CD4-positive, alpha-beta T cell (primary cell): ENCODE data around the gene CROCC. TPM values are rescaled to one million over a fixed set of nuclear protein-coding genes. Genes with fewer than 3 reads are reported as not detected.

Source experiments
- ATAC-seq: fragments of 200-7000 bp; cut with Tn5 transposase; one replicate; pipeline ENCODE4 v1.10.0; 2022; ENCODE audit warnings: mild to moderate bottlenecking; ENCODE audit not compliant: poor library complexity
- CTCF ChIA-PET: fragments of 350-600 bp; sonication (Branson Sonifier 250); formaldehyde crosslinking; loops from one replicate; lab custom pipeline; 2021; ENCODE audit warnings: antibody characterized with exemption, inconsistent platforms; lab: Charles Lee
- POLR2A ChIA-PET: fragments of 350-600 bp; sonication (Branson Sonifier 250); formaldehyde crosslinking; loops from one replicate; lab custom pipeline; 2021; ENCODE audit warnings: antibody characterized with exemption, inconsistent platforms; lab: Charles Lee
- DNase-seq, 14 experiments: peaks; one replicate each; pipeline ENCODE4 v3.0.0-alpha.2; 2013 to 2020; ENCODE audit warnings: mixed read lengths in 2 of 14
- H3K27ac ChIP-seq, 2 donors: one replicate each; pipeline versions ENCODE4 v1.5.1 to v1.7.0; 2013; ENCODE audit warnings: low read length in 2 of 2, low read depth in 1 of 2, mild to moderate bottlenecking in 1 of 2
- H3K27me3 ChIP-seq, 2 experiments: 1 replicate in 1 of 2; 2 replicates in 1 of 2; pipeline versions ENCODE4 v1.6.1 to v1.7.0; 2013; ENCODE audit warnings: low read length in 2 of 2, control low read depth in 1 of 2, mild to moderate bottlenecking in 1 of 2, moderate library complexity in 1 of 2; ENCODE audit not compliant: insufficient read depth in 2 of 2, control insufficient read depth in 1 of 2
- H3K36me3 ChIP-seq: one replicate; pipeline ENCODE4 v1.6.1; 2013; ENCODE audit warnings: low read length, control low read depth; ENCODE audit not compliant: insufficient read depth
- H3K4me1 ChIP-seq: one replicate; pipeline ENCODE4 v1.6.1; 2013; ENCODE audit warnings: low read length, control low read depth; ENCODE audit not compliant: insufficient read depth
- H3K4me3 ChIP-seq: one replicate; pipeline ENCODE4 v1.5.1; 2013; ENCODE audit warnings: mild to moderate bottlenecking, low read length, moderate library complexity
- H3K9me3 ChIP-seq, 2 experiments: 1 replicate in 1 of 2; 2 replicates in 1 of 2; pipeline versions ENCODE4 v1.6.1 to v1.7.0; 2013; ENCODE audit warnings: low read length in 2 of 2, mild to moderate bottlenecking in 2 of 2, control low read depth in 1 of 2, moderate library complexity in 1 of 2; ENCODE audit not compliant: control insufficient read depth in 1 of 2, insufficient read depth in 1 of 2
- H3K27ac Mint-ChIP-seq: one replicate; pipeline ENCODE4 v1.8.0; 2020; ENCODE audit warnings: mixed read lengths
- H3K27me3 Mint-ChIP-seq: one replicate; pipeline ENCODE4 v1.8.0; 2021; ENCODE audit warnings: mixed read lengths
- H3K36me3 Mint-ChIP-seq: one replicate; pipeline ENCODE4 v1.8.0; 2021; ENCODE audit warnings: low read depth, mixed read lengths
- H3K4me1 Mint-ChIP-seq: one replicate; pipeline ENCODE4 v1.8.0; 2021; ENCODE audit warnings: low read depth, mixed read lengths
- H3K4me3 Mint-ChIP-seq: one replicate; pipeline ENCODE4 v1.8.0; 2020; ENCODE audit warnings: mild to moderate bottlenecking, mixed read lengths
- H3K9me3 Mint-ChIP-seq: one replicate; pipeline ENCODE4 v1.8.0; 2020; ENCODE audit warnings: mixed read lengths
- CTCF ChIP-seq: fragments of 200-600 bp; IDR thresholded peaks from one replicate; pipeline ENCODE4 v1.8.0; 2022; ENCODE audit warnings: antibody characterized with exemption, mild to moderate bottlenecking
- intact Hi-C, 2 experiments: fragments of 100-400 bp; cut with DNase I in 1 of 2; cut with micrococcal nuclease in 1 of 2; formaldehyde crosslinking; loops; one replicate each; pipeline versions ENCODE4 v1.15.1 to v1.9.0; 2023 to 2025; cut with DNase I, micrococcal nuclease
- total RNA-seq, 174 experiments: library from RNA in 2 of 174; stranded (reverse) in 2 of 174; gene quantifications; one replicate each; pipeline ENCODE4 v1.2.3 and lab custom pipeline; 2021 to 2026

CROCC gene
- total RNA-seq, 2 experiments from 2014 or later, result 47.4 to 49.7 TPM

GRCh38 chr1:16993521-16994038 lies 71.8 kb downstream of the CROCC start:
- Histone ChIP-seq H3K9me3 (no peaks in the 10 kb centered on the region), H3K4me1 (no peaks in the 10 kb centered on the region), H3K27ac (no peak overlapping the region), H3K4me3 (no peak overlapping the region), H3K27me3 (no peaks in the 10 kb centered on the region), H3K36me3 (peaks cover 41% of the 10 kb centered on the region)
- H3K36me3 Mint-ChIP-seq, result peaks cover 33% of the 10 kb centered on the region
- no peaks in the 10 kb centered on the region for H3K27me3 Mint-ChIP-seq
- CTCF ChIA-PET, result no interaction called here
- intact Hi-C loops, result no loop called here
- H3K4me1 Mint-ChIP-seq, result no peaks in the 10 kb centered on the region
- POLR2A ChIA-PET, result no interaction called here
- no peak for TF ChIP-seq CTCF
- no peak for ATAC-seq
- H3K9me3 Mint-ChIP-seq, result no peaks in the 10 kb centered on the region
- no peak overlapping the region for H3K4me3 Mint-ChIP-seq
- H3K27ac Mint-ChIP-seq, result no peak overlapping the region
- no peak for DNase-seq

DNA sequence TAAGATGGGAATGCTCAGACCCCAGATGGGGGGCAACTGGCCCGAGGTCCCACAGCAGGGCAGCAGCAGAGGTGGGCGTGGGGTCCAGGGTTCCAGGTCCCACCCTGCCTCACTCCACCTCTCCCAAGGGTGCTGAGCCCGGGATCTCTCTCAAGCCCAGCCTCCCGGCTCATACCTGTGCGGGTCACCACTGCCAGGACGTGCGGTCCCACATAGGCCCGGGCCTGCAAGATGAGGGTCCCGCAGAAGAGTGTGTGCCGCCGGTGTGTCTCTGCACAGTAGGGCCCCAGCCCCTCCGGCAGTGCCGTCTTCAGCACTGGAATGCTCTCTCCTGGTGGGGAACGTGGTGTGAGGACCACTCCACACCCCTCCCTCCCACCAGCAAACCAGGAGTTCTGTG lies 75.1 kb downstream of the CROCC start:
- peaks cover 44% of the 10 kb centered on the region for H3K36me3 Mint-ChIP-seq
- POLR2A ChIA-PET, result no interaction called here
- DNase-seq, result no peak
- H3K27me3 Mint-ChIP-seq, result no peaks in the 10 kb centered on the region
- H3K36me3 ChIP-seq, result peaks cover 42% of the 10 kb centered on the region
- no peaks in the 10 kb centered on the region for H3K27me3 ChIP-seq
- no peak for ATAC-seq
- H3K4me1 ChIP-seq, result no peaks in the 10 kb centered on the region
- intact Hi-C loops, result no loop called here
- H3K9me3 ChIP-seq, result no peaks in the 10 kb centered on the region
- no peak overlapping the region for H3K4me3 Mint-ChIP-seq
- no peaks in the 10 kb centered on the region for H3K4me1 Mint-ChIP-seq
- H3K27ac Mint-ChIP-seq, result no peak overlapping the region
- no peaks in the 10 kb centered on the region for H3K9me3 Mint-ChIP-seq
- TF ChIP-seq CTCF, result no peak
- no peak overlapping the region for H3K27ac ChIP-seq
- CTCF ChIA-PET, result no interaction called here
- H3K4me3 ChIP-seq, result no peak overlapping the region

DNA sequence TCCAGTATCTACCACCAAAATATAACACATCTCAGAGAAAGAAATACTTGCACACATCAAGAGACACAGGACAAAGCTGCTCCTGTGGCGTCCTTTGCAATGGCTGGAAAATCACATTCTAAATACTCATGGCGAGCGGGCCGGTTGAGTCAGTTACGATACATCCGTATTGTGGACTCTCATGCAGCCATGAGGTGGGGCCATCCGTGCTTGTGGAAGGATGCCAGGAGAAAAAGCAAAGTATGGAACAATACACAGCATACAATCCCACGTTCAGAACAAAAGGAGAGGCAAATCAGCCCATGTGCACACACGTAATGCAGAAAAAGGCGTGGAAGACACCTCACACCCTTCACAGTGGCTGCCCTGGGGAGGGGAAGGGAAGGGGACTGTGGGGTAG lies 76.9 kb downstream of the CROCC start:
- Histone ChIP-seq H3K4me3 (no peak overlapping the region), H3K27ac (no peak overlapping the region), H3K27me3 (no peaks in the 10 kb centered on the region), H3K9me3 (no peaks in the 10 kb centered on the region), H3K4me1 (no peaks in the 10 kb centered on the region), H3K36me3 (peaks cover 54% of the 10 kb centered on the region)
- Mint-ChIP-seq H3K4me1 (no peaks in the 10 kb centered on the region), H3K27ac (no peak overlapping the region), H3K4me3 (no peak overlapping the region), H3K36me3 (peaks cover 47% of the 10 kb centered on the region), H3K9me3 (no peaks in the 10 kb centered on the region), H3K27me3 (no peaks in the 10 kb centered on the region)
- intact Hi-C loops, result no loop called here
- ATAC-seq, result no peak
- no peak for DNase-seq
- ChIA-PET POLR2A (no interaction called here), CTCF (no interaction called here)
- no peak for TF ChIP-seq CTCF
